Neuron (in vitro differentiated cells): ENCODE results near the gene CERS3.

ENCODE experiments used
- H2AFZ ChIP-seq: one replicate; pipeline ENCODE4 v1.6.1; 2013; ENCODE audit warnings: low read depth, mild to moderate bottlenecking, inconsistent platforms, low read length, moderate library complexity
- H3K27me3 ChIP-seq: one replicate; pipeline ENCODE4 v1.6.1; 2013; ENCODE audit warnings: low read length; ENCODE audit not compliant: insufficient read depth
- H3K36me3 ChIP-seq: one replicate; pipeline ENCODE4 v1.6.1; 2013; ENCODE audit warnings: low read length; ENCODE audit not compliant: insufficient read depth
- H3K4me1 ChIP-seq: one replicate; pipeline ENCODE4 v1.6.1; 2013; ENCODE audit warnings: low read length; ENCODE audit not compliant: insufficient read depth
- H3K4me3 ChIP-seq: 2 replicates; pipeline ENCODE4 v1.5.1; 2013; ENCODE audit warnings: mild to moderate bottlenecking, low read length, moderate library complexity
- H3K9me3 ChIP-seq: one replicate; pipeline ENCODE4 v1.6.1; 2013; ENCODE audit warnings: low read length

CERS3 gene

GRCh38 chr15:100553468-100553867, 24.7 kb upstream of the CERS3 start:
- H2AFZ ChIP-seq: no peak overlapping the region
- peaks cover 6% of the 10 kb centered on the region for H3K9me3 ChIP-seq
- H3K4me3 ChIP-seq: no peak overlapping the region
- no peaks in the 10 kb centered on the region for H3K36me3 ChIP-seq
- H3K27me3 ChIP-seq: no peaks in the 10 kb centered on the region
- peaks cover 1% of the 10 kb centered on the region for H3K4me1 ChIP-seq

GRCh38 chr15:100547961-100548360, 19.2 kb upstream of the CERS3 start:
- Histone ChIP-seq H3K4me1 (peaks cover 1% of the 10 kb centered on the region), H2AFZ (no peak overlapping the region), H3K4me3 (no peak overlapping the region), H3K27me3 (no peaks in the 10 kb centered on the region), H3K9me3 (no peaks in the 10 kb centered on the region), H3K36me3 (no peaks in the 10 kb centered on the region)

- no peaks in the 10 kb centered on the region for H3K36me3 ChIP-seq
- no peak overlapping the region for H3K4me3 ChIP-seq
- no peaks in the 10 kb centered on the region for H3K27me3 ChIP-seq
- H3K9me3 ChIP-seq: no peaks in the 10 kb centered on the region
- H3K4me1 ChIP-seq: peaks cover 1% of the 10 kb centered on the region
- no peak overlapping the region for H2AFZ ChIP-seq
Measured at GRCh38 chr15:100544946-100545345, 16.2 kb upstream of the CERS3 start.

- no peaks in the 10 kb centered on the region for H3K36me3 ChIP-seq
- no peak overlapping the region for H2AFZ ChIP-seq
- peaks cover 1% of the 10 kb centered on the region for H3K4me1 ChIP-seq
- H3K9me3 ChIP-seq: no peaks in the 10 kb centered on the region
- H3K27me3 ChIP-seq: no peaks in the 10 kb centered on the region
- no peak overlapping the region for H3K4me3 ChIP-seq
Measured at GRCh38 chr15:100544338-100544841, 15.6 kb upstream of the CERS3 start.

GRCh38 chr15:100542290-100542689, 13.5 kb upstream of the CERS3 start:
- H3K27me3 ChIP-seq: no peaks in the 10 kb centered on the region
- no peaks in the 10 kb centered on the region for H3K36me3 ChIP-seq
- no peak overlapping the region for H3K4me3 ChIP-seq
- no peaks in the 10 kb centered on the region for H3K4me1 ChIP-seq
- H3K9me3 ChIP-seq: no peaks in the 10 kb centered on the region
- H2AFZ ChIP-seq: no peak overlapping the region

GRCh38 chr15:100537331-100537730, 8.6 kb upstream of the CERS3 start:
- no peak overlapping the region for H3K4me3 ChIP-seq
- H3K4me1 ChIP-seq: no peaks in the 10 kb centered on the region
- H3K36me3 ChIP-seq: no peaks in the 10 kb centered on the region
- H3K27me3 ChIP-seq: peaks cover 8% of the 10 kb centered on the region
- H3K9me3 ChIP-seq: no peaks in the 10 kb centered on the region
- H2AFZ ChIP-seq: no peak overlapping the region

GRCh38 chr15:100536733-100537132, 8.0 kb upstream of the CERS3 start:
- no peaks in the 10 kb centered on the region for H3K9me3 ChIP-seq

GRCh38 chr15:100533886-100534285, 5.1 kb upstream of the CERS3 start:
- peaks cover 11% of the 10 kb centered on the region for H3K27me3 ChIP-seq
- H3K9me3 ChIP-seq: no peaks in the 10 kb centered on the region
- no peak overlapping the region for H3K4me3 ChIP-seq
- no peaks in the 10 kb centered on the region for H3K36me3 ChIP-seq
- no peaks in the 10 kb centered on the region for H3K4me1 ChIP-seq
- H2AFZ ChIP-seq: no peak overlapping the region

More at GRCh38 chr15:100536733-100537132, 8.0 kb upstream of the CERS3 start:
- Histone ChIP-seq H3K27me3 (peaks cover 8% of the 10 kb centered on the region), H3K4me1 (no peaks in the 10 kb centered on the region), H2AFZ (no peak overlapping the region), H3K36me3 (no peaks in the 10 kb centered on the region), H3K4me3 (no peak overlapping the region)

- H2AFZ ChIP-seq: no peak overlapping the region
- H3K4me1 ChIP-seq: no peaks in the 10 kb centered on the region
- no peaks in the 10 kb centered on the region for H3K36me3 ChIP-seq
Measured at GRCh38 chr15:100531823-100532327, 3.1 kb upstream of the CERS3 start.

GRCh38 chr15:100531204-100531603, 2.5 kb upstream of the CERS3 start:
- peaks cover 13% of the 10 kb centered on the region for H3K27me3 ChIP-seq
- no peaks in the 10 kb centered on the region for H3K4me1 ChIP-seq
- no peaks in the 10 kb centered on the region for H3K36me3 ChIP-seq
- H3K4me3 ChIP-seq: no peak overlapping the region
- H2AFZ ChIP-seq: no peak overlapping the region
- no peaks in the 10 kb centered on the region for H3K9me3 ChIP-seq

More at GRCh38 chr15:100531823-100532327, 3.1 kb upstream of the CERS3 start:
- Histone ChIP-seq H3K9me3 (no peaks in the 10 kb centered on the region), H3K27me3 (peaks cover 13% of the 10 kb centered on the region), H3K4me3 (no peak overlapping the region)

GRCh38 chr15:100529556-100529955, 806 bp upstream of the CERS3 start:
- Histone ChIP-seq H2AFZ (no peak overlapping the region), H3K27me3 (peaks cover 13% of the 10 kb centered on the region), H3K4me3 (no peak overlapping the region), H3K4me1 (no peaks in the 10 kb centered on the region), H3K36me3 (no peaks in the 10 kb centered on the region), H3K9me3 (no peaks in the 10 kb centered on the region)

GRCh38 chr15:100526027-100526481, 2.7 kb downstream of the CERS3 start:
- Histone ChIP-seq H2AFZ (no peak overlapping the region), H3K36me3 (no peaks in the 10 kb centered on the region), H3K27me3 (peaks cover 5% of the 10 kb centered on the region), H3K9me3 (no peaks in the 10 kb centered on the region), H3K4me3 (no peak overlapping the region), H3K4me1 (no peaks in the 10 kb centered on the region)

GRCh38 chr15:100525436-100525835, 3.3 kb downstream of the CERS3 start:
- H3K27me3 ChIP-seq: peaks cover 5% of the 10 kb centered on the region
- H2AFZ ChIP-seq: no peak overlapping the region
- H3K4me1 ChIP-seq: no peaks in the 10 kb centered on the region
- no peak overlapping the region for H3K4me3 ChIP-seq
- H3K36me3 ChIP-seq: no peaks in the 10 kb centered on the region
- no peaks in the 10 kb centered on the region for H3K9me3 ChIP-seq

- Histone ChIP-seq H3K9me3 (no peaks in the 10 kb centered on the region), H3K36me3 (no peaks in the 10 kb centered on the region), H3K4me1 (no peaks in the 10 kb centered on the region), H3K27me3 (peaks cover 2% of the 10 kb centered on the region), H2AFZ (no peak overlapping the region), H3K4me3 (no peak overlapping the region)
Measured at GRCh38 chr15:100524326-100524725, 4.4 kb downstream of the CERS3 start.
